ENCODE results near the gene PDZD2.

PDZD2 gene

GRCh38 chr5:32155211-32155610 lies 516.3 kb downstream of the PDZD2 start:
- DNase-seq, result no peak

DNA sequence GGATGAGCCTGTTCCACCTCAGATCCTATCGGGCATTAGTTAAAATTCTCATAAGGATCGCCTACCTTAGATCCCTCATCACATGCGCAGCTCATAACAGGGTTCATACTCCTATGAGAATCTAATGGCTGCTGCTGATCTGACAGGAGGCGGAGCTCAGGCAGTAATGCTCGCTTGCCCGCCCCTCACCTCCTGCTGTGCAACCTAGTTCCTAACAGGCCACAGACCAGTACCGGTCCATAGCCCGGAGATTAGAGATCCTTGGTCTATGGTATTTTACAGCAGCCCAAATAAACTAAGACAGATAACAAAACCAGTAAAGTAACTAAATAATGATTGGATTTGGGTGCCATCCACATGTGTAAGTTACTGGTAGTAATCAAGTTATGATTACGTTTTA lies 517.7 kb downstream of the PDZD2 start:
- no peak for DNase-seq

DNA sequence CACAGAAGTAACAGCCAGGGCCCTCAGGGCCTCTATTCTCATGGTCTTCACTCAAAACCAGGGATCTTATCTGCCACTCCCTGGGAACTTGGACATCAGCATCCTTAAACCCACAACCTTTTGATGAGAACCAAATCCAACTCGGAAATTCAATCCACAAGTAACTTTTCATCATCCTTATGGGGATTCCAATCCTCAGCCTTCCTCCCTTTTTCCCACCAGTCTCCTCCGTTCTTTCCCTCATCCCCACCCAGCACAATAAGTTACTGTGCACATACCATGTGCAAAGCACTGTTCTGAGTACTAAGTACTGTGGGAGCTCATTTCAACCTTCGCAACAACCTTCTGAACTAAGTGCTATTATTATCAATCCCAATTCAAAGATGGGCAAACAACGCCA lies 518.1 kb downstream of the PDZD2 start:
- DNase-seq, result no peak

DNA sequence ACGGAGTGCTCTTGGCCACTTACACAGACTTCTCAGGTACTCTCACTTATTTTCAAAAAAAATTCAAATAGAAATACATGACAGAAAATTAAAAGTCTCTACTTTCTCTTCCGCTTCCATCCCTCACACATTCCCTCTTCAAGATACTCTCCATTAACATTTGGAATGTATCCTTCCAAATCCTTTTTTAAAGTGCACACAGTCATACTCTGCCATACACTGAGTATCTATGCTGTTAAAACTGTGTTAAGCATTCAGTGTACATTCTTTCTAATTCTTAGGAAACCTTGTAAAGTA lies 519.7 kb downstream of the PDZD2 start:
- no peak for DNase-seq

DNA sequence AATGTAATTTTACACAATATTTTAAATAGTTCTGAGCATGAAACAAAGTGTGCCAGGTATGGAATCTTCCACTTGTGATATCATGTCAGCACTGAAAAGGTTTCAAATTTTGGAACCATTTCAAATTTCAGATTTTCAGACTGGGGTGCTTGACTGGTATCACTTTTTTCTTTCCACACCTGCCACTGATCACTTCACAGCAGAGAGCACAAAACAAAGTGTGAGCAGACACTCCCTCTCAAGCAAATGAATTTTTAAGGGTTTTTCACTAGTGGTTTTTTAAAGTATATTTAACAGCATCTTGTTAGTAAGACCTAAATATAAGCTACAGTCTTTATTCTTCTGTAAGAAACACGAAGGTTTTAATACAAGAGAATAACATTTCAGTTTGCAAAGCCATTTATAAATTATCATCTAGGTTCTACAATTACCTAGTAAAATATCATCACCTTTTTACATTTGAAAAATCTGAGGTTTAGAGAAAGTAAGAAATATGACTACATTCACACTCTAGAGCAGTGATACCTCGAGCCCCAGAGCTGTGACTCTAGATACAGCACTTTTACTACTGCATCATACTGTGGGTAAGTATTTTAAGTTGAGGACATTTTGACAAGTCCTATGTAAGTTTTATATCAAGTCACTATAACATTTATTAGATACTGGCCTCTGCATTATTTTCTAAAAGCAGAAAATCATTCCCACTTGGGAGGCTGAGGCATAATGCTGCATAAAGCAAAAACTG lies 520.6 kb downstream of the PDZD2 start:
- no peak for DNase-seq

- DNase-seq, result no peak
Observed at GRCh38 chr5:32160228-32160627, 521.3 kb downstream of the PDZD2 start.
